ENCODE measurements around the gene TPRG1. TPM values are rescaled to one million over a fixed set of nuclear protein-coding genes. Genes with fewer than 3 reads are reported as not detected.

The TPRG1 gene
- total RNA-seq, 4 donors from 2014 or later, result 2.3 to 14.9 (median 4.1) TPM; not detected in 1

- Histone ChIP-seq H3K4me1 (peaks cover 11 to 40% (median 18%) of the 10 kb centered on the region in 4 donors), H3K27me3 (no peaks in the 10 kb centered on the region), H3K4me3 (no peak overlapping the region), H3K36me3 (no peaks in the 10 kb centered on the region), H3K9me3 (no peaks in the 10 kb centered on the region), H3K27ac (peak overlapping the region in 2 of 4 donors; percentile 74 to 75)
- intact Hi-C loops (cut with DNase I; ENCODE audit: low total_unique reads) (loop anchor here (5.0 kb wide), 1 partner anchor 1176 kb away; no protein-coding TSS in a partner anchor), in situ Hi-C loops (cut with MboI; ENCODE audit: low pct_ligation_motif_present in 1 of 4, low pct_unique_long_range_greater_than_20kb in 1 of 4, low sequenced_read_pairs in 3 of 4) (no loop called here)
- TF ChIP-seq EP300 (IDR thresholded peaks at IDR 0.05; ENCODE audit: low read depth) (no peak), POLR2A (IDR thresholded peaks at IDR 0.05) (no peak), CTCF (IDR thresholded peaks at IDR 0.05) (no peak)
- WGBS, 2 donors (ENCODE audit: low coverage in 1 of 2), result 0 to 93% methylated on average over 1 of the region's 1 CpG
- DNase-seq, result no peak
These were observed 131.8 kb downstream of the TPRG1 start for GRCh38 chr3:189303584-189303983.

GRCh38 chr3:189304465-189305351 lies 132.9 kb downstream of the TPRG1 start:
- TF ChIP-seq EP300 (IDR thresholded peaks at IDR 0.05; ENCODE audit: low read depth), result no peak
- no peak for TF ChIP-seq CTCF (IDR thresholded peaks at IDR 0.05)
- TF ChIP-seq POLR2A (IDR thresholded peaks at IDR 0.05), result no peak
- TF ChIP-seq POLR2AphosphoS5 (IDR thresholded peaks at IDR 0.05), result peak in 1 of 3 donors; percentile 9
- in situ Hi-C loops (cut with MboI; ENCODE audit: low pct_ligation_motif_present in 1 of 4, low pct_unique_long_range_greater_than_20kb in 1 of 4, low sequenced_read_pairs in 3 of 4), result no loop called here
- Histone ChIP-seq H3K27ac (peak overlapping the region; percentile 74 to 82 (median 78)), H3K4me1 (peaks cover 11 to 35% (median 18%) of the 10 kb centered on the region in 4 donors), H3K27me3 (no peaks in the 10 kb centered on the region), H3K36me3 (no peaks in the 10 kb centered on the region), H3K9me3 (no peaks in the 10 kb centered on the region), H3K4me3 (no peak overlapping the region)
- WGBS, 2 donors (ENCODE audit: low coverage in 1 of 2), result 27 to 37% methylated on average over 5 to 10 of the region's 10 CpGs
- intact Hi-C loops (cut with DNase I; ENCODE audit: low total_unique reads), result loop anchor here (5.0 kb wide), 1 partner anchor 1177 kb away; no protein-coding TSS in a partner anchor
- DNase-seq, result peak; percentile 74

GRCh38 chr3:189305412-189305811 lies 133.6 kb downstream of the TPRG1 start:
- H3K4me1 ChIP-seq, result peaks cover 11 to 35% (median 18%) of the 10 kb centered on the region in 4 donors
- H3K9me3 ChIP-seq, result no peaks in the 10 kb centered on the region
- intact Hi-C loops (cut with DNase I; ENCODE audit: low total_unique reads) (no loop called here), in situ Hi-C loops (cut with MboI; ENCODE audit: low pct_ligation_motif_present in 1 of 4, low pct_unique_long_range_greater_than_20kb in 1 of 4, low sequenced_read_pairs in 3 of 4) (no loop called here)
- 31 to 33% methylated on average over 1 of the region's 1 CpG for WGBS, 2 donors (ENCODE audit: low coverage in 1 of 2)
- no peaks in the 10 kb centered on the region for H3K36me3 ChIP-seq
- TF ChIP-seq CTCF (IDR thresholded peaks at IDR 0.05) (no peak), POLR2A (IDR thresholded peaks at IDR 0.05) (no peak), POLR2AphosphoS5 (IDR thresholded peaks at IDR 0.05) (no peak), EP300 (IDR thresholded peaks at IDR 0.05; ENCODE audit: low read depth) (no peak)
- H3K27me3 ChIP-seq, result no peaks in the 10 kb centered on the region
- DNase-seq, result no peak
- H3K4me3 ChIP-seq, result no peak overlapping the region
- H3K27ac ChIP-seq, result peak overlapping the region; percentile 74 to 82 (median 78)

GRCh38 chr3:189307963-189308362 lies 136.2 kb downstream of the TPRG1 start:
- in situ Hi-C loops (cut with MboI; ENCODE audit: low pct_ligation_motif_present in 1 of 4, low pct_unique_long_range_greater_than_20kb in 1 of 4, low sequenced_read_pairs in 3 of 4), result no loop called here
- Histone ChIP-seq H3K9me3 (no peaks in the 10 kb centered on the region), H3K4me3 (no peak overlapping the region), H3K27ac (no peak overlapping the region), H3K27me3 (no peaks in the 10 kb centered on the region), H3K4me1 (peaks cover 11 to 26% (median 18%) of the 10 kb centered on the region in 4 donors), H3K36me3 (no peaks in the 10 kb centered on the region)
- 82% methylated on average over 3 to 7 of the region's 7 CpGs for WGBS, 2 donors (ENCODE audit: low coverage in 1 of 2)
- TF ChIP-seq EP300 (IDR thresholded peaks at IDR 0.05; ENCODE audit: low read depth) (no peak), POLR2AphosphoS5 (IDR thresholded peaks at IDR 0.05) (no peak), POLR2A (IDR thresholded peaks at IDR 0.05) (no peak), CTCF (IDR thresholded peaks at IDR 0.05) (no peak)
- intact Hi-C loops (cut with DNase I; ENCODE audit: low total_unique reads), result no loop called here
- DNase-seq, result no peak
